Measurements from ENCODE around the gene GRIK5. TPM values are rescaled to one million over a fixed set of nuclear protein-coding genes. Genes with fewer than 3 reads are reported as not detected.

GRIK5 gene
- total and polyA plus RNA-seq, 2 donors (not counting 3 experiments of a cell fraction or from before 2014, with no cell fraction given) = 0.80 to 2.2 TPM

GRCh38 chr19:42091742-42092141 is 21.7 kb upstream of the GRIK5 start:
- H3K79me2 ChIP-seq (ENCODE audit: control insufficient read depth, insufficient read depth, low read length) = no peaks in the 10 kb centered on the region
- H3K9me3 ChIP-seq (replicated peaks; ENCODE audit: control insufficient read depth, insufficient read depth, low read length) = no peaks in the 10 kb centered on the region
- no peak overlapping the region for H3K4me3 ChIP-seq (replicated peaks in 1 of 3; ENCODE audit: insufficient read depth in 1 of 3, low read depth in 1 of 3, low read length in 3 of 3)
- POLR2A ChIA-PET = interaction anchor here (1.4 kb wide), 1 partner anchor 22 kb away, joined by 3 read pairs; no protein-coding TSS in a partner anchor
- H3K9ac ChIP-seq (replicated peaks; ENCODE audit: extremely low read depth, insufficient read depth, low read length) = no peak overlapping the region
- no peak overlapping the region for H3K27ac ChIP-seq (ENCODE audit: insufficient read depth, low read depth, low read length)
- no peaks in the 10 kb centered on the region for H3K9me1 ChIP-seq (replicated peaks; ENCODE audit: control insufficient read depth, extremely low read depth, insufficient read depth, low read length)
- no peak overlapping the region for H2AFZ ChIP-seq (ENCODE audit: low read depth, low read length)
- BruUV-seq (replicated peaks) = no TSS peak
- H3K4me2 ChIP-seq (ENCODE audit: insufficient read depth, low read length) = no peak overlapping the region
- no peaks in the 10 kb centered on the region for H3K36me3 ChIP-seq (ENCODE audit: control insufficient read depth in 2 of 2, extremely low read depth in 1 of 2, insufficient read depth in 2 of 2, low read length in 2 of 2)
- DNase-seq (ENCODE audit: low read depth, low spot score) = peak; percentile 67
- intact Hi-C loops (cut with micrococcal nuclease) = loop anchor here (1.0 to 2.0 kb wide), 5 partner anchors 10 to 133 kb away; partner anchors contain the start of genes RABAC1 and ZNF574
- peak; percentile 86 for FAIRE-seq
- dilution Hi-C loops (cut with MboI; ENCODE audit: extremely low pct_ligation_motif_present, low sequenced_read_pairs) = no loop called here
- TF ChIP-seq POLR2A (IDR thresholded peaks at IDR 0.05; ENCODE audit: low read depth, low read length) (no peak), MAX (IDR thresholded peaks at IDR 0.05; ENCODE audit: insufficient read depth, insufficient read length) (peak; percentile 68)
- H4K20me1 ChIP-seq (replicated peaks; ENCODE audit: control insufficient read depth, extremely low read depth, insufficient read depth, low read length) = no peaks in the 10 kb centered on the region
- peaks cover 29% of the 10 kb centered on the region for H3K4me1 ChIP-seq (ENCODE audit: control insufficient read depth, extremely low read depth, insufficient read depth, low read length)
- H3K27me3 ChIP-seq (ENCODE audit: control insufficient read depth in 2 of 2, insufficient read depth in 2 of 2, low read length in 2 of 2) = no peaks in the 10 kb centered on the region
- CTCF ChIA-PET = interaction anchor here (0.6 to 1.4 kb wide), 11 partner anchors 9 to 339 kb away, joined by 3 to 17 read pairs (median 5); no protein-coding TSS in a partner anchor

- Histone ChIP-seq H4K20me1 (replicated peaks; ENCODE audit: control insufficient read depth, extremely low read depth, insufficient read depth, low read length) (no peaks in the 10 kb centered on the region), H3K9me3 (replicated peaks; ENCODE audit: control insufficient read depth, insufficient read depth, low read length) (no peaks in the 10 kb centered on the region), H3K4me1 (ENCODE audit: control insufficient read depth, extremely low read depth, insufficient read depth, low read length) (peaks cover 29% of the 10 kb centered on the region), H3K9ac (replicated peaks; ENCODE audit: extremely low read depth, insufficient read depth, low read length) (no peak overlapping the region), H3K27me3 (ENCODE audit: control insufficient read depth in 2 of 2, insufficient read depth in 2 of 2, low read length in 2 of 2) (no peaks in the 10 kb centered on the region), H3K27ac (ENCODE audit: insufficient read depth, low read depth, low read length) (no peak overlapping the region), H3K9me1 (replicated peaks; ENCODE audit: control insufficient read depth, extremely low read depth, insufficient read depth, low read length) (no peaks in the 10 kb centered on the region), H3K36me3 (ENCODE audit: control insufficient read depth in 2 of 2, extremely low read depth in 1 of 2, insufficient read depth in 2 of 2, low read length in 2 of 2) (no peaks in the 10 kb centered on the region), H3K4me2 (ENCODE audit: insufficient read depth, low read length) (no peak overlapping the region), H2AFZ (ENCODE audit: low read depth, low read length) (no peak overlapping the region), H3K4me3 (replicated peaks in 1 of 3; ENCODE audit: insufficient read depth in 1 of 3, low read depth in 1 of 3, low read length in 3 of 3) (no peak overlapping the region), H3K79me2 (ENCODE audit: control insufficient read depth, insufficient read depth, low read length) (no peaks in the 10 kb centered on the region)
- dilution Hi-C loops (cut with MboI; ENCODE audit: extremely low pct_ligation_motif_present, low sequenced_read_pairs) (no loop called here), intact Hi-C loops (cut with micrococcal nuclease) (no loop called here)
- ChIA-PET CTCF (interaction anchor here (1.0 to 1.4 kb wide), 7 partner anchors 10 to 338 kb away, joined by 3 to 17 read pairs (median 5); no protein-coding TSS in a partner anchor), POLR2A (interaction anchor here (0.6 to 1.4 kb wide), 2 partner anchors 22 to 124 kb away, joined by 3 to 4 read pairs; no protein-coding TSS in a partner anchor)
- TF ChIP-seq MYC (IDR thresholded peaks at IDR 0.05; ENCODE audit: low read depth, low read length) (no peak), POLR2A (IDR thresholded peaks at IDR 0.05; ENCODE audit: low read depth, low read length) (no peak), EZH2 (IDR thresholded peaks at IDR 0.05; ENCODE audit: borderline replicate concordance, low read depth, low read length, severe bottlenecking) (no peak), MAX (IDR thresholded peaks at IDR 0.05; ENCODE audit: insufficient read depth, insufficient read length) (no peak), JUN (IDR thresholded peaks at IDR 0.05; ENCODE audit: borderline replicate concordance, insufficient read depth, insufficient read length, low read depth) (no peak), POLR2AphosphoS5 (IDR thresholded peaks at IDR 0.05; ENCODE audit: insufficient read depth, low read depth, low read length) (no peak), GATA2 (IDR thresholded peaks at IDR 0.05; ENCODE audit: insufficient read depth, insufficient read length, low read depth, low read length) (no peak)
- no TSS peak for BruUV-seq (replicated peaks)
- no peak for DNase-seq (ENCODE audit: low read depth, low spot score)
- FAIRE-seq = no peak
Observed at GRCh38 chr19:42091300-42091699, 21.3 kb upstream of the GRIK5 start.

All from endothelial cell of umbilical vein (primary cell).